GM13976 (cell line): ENCODE measurements around the gene ARG2.

Source experiments
- DNase-seq: peaks from one replicate; pipeline ENCODE4 v3.0.0; 2012; ENCODE audit warnings: low spot score
- CTCF ChIP-seq: IDR thresholded peaks from 2 replicates; pipeline ENCODE4 v1.5.1; 2012; ENCODE audit warnings: borderline replicate concordance, mild to moderate bottlenecking; ENCODE audit not compliant: insufficient read depth; ENCODE audit errors: extremely low read depth, missing control alignments, control extremely low read depth
- in situ Hi-C: fragments of 300-500 bp; cut with MboI; formaldehyde crosslinking; loops from one replicate; pipeline ENCODE4 v1.12.0; 2022; ENCODE audit warnings: low sequenced_read_pairs, mixed read lengths, inconsistent platforms; ENCODE audit not compliant: unreplicated experiment

The ARG2 gene

DNA sequence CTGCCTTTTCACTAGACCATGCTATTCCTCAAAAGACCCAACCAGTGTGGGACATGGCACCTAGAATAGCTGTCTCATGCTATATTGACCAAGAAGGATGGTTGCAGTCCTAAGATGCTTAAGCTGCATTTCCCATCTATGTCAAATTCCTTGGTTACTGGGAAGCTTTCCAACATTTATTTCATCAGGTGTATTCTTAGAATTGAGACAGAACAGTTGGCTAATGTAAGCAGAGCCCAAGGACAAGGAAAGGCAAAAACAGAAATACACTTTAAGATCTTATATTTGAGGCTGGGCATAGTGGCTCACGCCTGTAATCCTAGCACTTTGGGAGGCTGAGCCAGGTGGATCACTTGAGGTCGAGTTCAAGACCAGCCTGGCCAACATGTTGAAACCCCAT is 24.7 kb downstream of the ARG2 start:
- DNase-seq: no peak
- in situ Hi-C loops: no loop called here
- TF ChIP-seq CTCF: no peak

DNA sequence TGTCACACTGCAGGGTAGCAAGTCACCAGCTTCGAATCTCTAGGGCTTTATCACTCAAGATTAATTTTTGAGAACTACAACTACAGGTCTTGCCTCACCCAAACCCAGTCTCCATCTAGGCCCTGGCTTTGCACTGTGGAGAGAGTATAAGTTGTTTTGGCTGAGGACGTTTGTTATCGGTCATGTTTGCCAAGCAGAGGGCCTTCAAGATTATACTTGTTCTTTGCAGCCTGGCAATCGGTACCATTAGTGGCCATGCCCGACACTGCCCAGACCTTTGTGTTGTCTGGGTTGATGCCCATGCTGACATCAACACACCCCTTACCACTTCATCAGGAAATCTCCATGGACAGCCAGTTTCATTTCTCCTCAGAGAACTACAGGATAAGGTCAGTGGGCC is 25.7 kb downstream of the ARG2 start:
- in situ Hi-C loops: no loop called here
- TF ChIP-seq CTCF: no peak
- DNase-seq: no peak

DNA sequence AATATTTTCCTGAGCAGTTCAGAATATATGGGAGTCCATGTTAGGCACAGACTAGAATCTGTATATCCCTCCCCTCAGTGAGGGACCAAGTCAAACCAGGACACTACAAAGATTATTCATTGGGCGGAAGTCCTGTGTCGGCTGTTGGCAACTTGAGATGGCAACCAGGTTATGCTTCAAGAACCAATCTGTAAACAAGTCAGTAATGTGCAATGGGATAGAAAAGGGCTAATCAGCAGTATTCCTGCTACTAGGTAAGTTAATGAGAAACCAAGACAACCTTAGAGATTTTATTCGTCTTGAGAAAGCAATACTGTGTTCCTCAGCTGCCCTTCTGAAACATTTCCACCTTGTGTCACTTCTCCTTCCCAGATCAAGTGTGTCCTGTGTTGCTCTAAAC is 26.4 kb downstream of the ARG2 start:
- in situ Hi-C loops: no loop called here
- DNase-seq: no peak
- no peak for TF ChIP-seq CTCF

DNA sequence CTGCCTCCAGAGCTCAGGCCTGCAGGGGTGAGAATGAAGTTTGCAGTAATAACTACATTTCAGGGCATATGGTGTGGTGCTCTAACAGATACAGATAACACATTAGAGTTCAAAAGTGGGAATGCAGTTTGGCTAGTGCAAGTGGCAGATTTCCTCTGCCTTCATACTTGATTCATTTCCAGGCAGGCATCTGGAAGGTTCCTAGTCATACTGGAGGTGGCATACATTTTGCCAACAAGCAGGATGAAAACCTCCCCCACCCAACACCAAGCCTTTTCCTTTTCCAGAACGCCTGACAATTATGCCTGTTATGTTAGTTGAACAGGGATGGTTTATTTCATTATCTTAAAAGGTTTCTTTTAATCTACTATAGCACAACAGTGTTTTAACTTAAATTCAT is 30.4 kb downstream of the ARG2 start:
- no peak for DNase-seq
- no peak for TF ChIP-seq CTCF
- in situ Hi-C loops: no loop called here

GRCh38 chr14:67650694-67651093 is 31.0 kb downstream of the ARG2 start:
- TF ChIP-seq CTCF: no peak
- DNase-seq: no peak
- in situ Hi-C loops: no loop called here

DNA sequence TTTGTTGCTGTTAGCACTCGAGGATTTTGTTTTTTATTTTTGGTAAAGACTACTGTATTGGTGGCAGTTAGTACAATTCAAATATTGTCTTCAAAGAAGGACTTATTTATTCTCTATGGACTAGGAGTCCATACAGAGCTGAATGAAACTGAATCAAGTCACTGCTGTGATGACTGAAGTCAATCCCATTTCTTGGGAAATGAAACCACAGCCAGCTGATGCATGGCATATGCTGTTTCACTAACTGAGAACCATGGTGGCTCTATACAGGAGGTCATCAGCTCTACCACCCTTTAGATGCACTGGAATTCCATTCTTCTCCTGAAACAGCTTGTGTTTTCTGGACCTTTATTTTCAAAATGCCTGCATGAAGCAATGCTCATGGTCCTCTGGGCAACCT is 32.5 kb downstream of the ARG2 start:
- DNase-seq: no peak
- in situ Hi-C loops: no loop called here
- no peak for TF ChIP-seq CTCF

GRCh38 chr14:67653651-67654280 is 34.0 kb downstream of the ARG2 start:
- no peak for TF ChIP-seq CTCF
- no peak for DNase-seq
- in situ Hi-C loops: no loop called here
